Sigmoid colon (tissue), 7 donors: ENCODE results near the gene HIVEP3. TPM values are rescaled to one million over a fixed set of nuclear protein-coding genes. Genes with fewer than 3 reads are reported as not detected.

Experiments
- DNase-seq: peaks from one replicate; pipeline ENCODE4 v3.0.0-alpha.2; 2019
- H3K27ac ChIP-seq, 4 donors: fragments of 200-600 bp; sonication (generic); one replicate each; pipeline ENCODE4 v1.5.1; 2016 to 2019; ENCODE audit warnings: mild to moderate bottlenecking in 1 of 4
- H3K27me3 ChIP-seq, 3 donors: fragments of 200-600 bp; sonication (generic); one replicate each; pipeline ENCODE4 v1.5.1; 2019; ENCODE audit warnings: mild to moderate bottlenecking in 1 of 3
- H3K36me3 ChIP-seq, 4 donors: fragments of 200-600 bp; sonication (generic); one replicate each; pipeline ENCODE4 v1.5.1; 2016 to 2019
- H3K4me1 ChIP-seq, 4 donors: fragments of 200-600 bp; sonication (generic); one replicate each; pipeline ENCODE4 v1.5.1; 2017 to 2019
- H3K4me3 ChIP-seq, 4 donors: fragments of 200-600 bp; sonication (generic); one replicate each; pipeline ENCODE4 v1.5.1; 2017 to 2019; ENCODE audit warnings: mild to moderate bottlenecking in 2 of 4, moderate library complexity in 1 of 4
- H3K9me3 ChIP-seq, 4 donors: fragments of 200-600 bp in 3 of 4; sonication (generic) in 3 of 4; one replicate each; pipeline versions ENCODE4 v1.5.1 to v1.6.1; 2013 to 2019
- CTCF ChIP-seq, 4 experiments: fragments of 450-650 bp in 3 of 4; fragments of 200-600 bp in 1 of 4; IDR thresholded peaks; one replicate each; pipeline ENCODE4 v1.5.1; 2016 to 2019; ENCODE audit warnings: antibody characterized with exemption in 4 of 4, mild to moderate bottlenecking in 3 of 4, moderate library complexity in 2 of 4
- EP300 ChIP-seq, 4 donors: sonication (generic); formaldehyde crosslinking; IDR thresholded peaks; one replicate each; pipeline ENCODE4 v1.6.1; 2017; ENCODE audit warnings: antibody characterized with exemption in 4 of 4
- POLR2A ChIP-seq, 2 donors: fragments of 450-650 bp; IDR thresholded peaks; one replicate each; pipeline ENCODE4 v1.6.1; 2016; ENCODE audit warnings: antibody characterized with exemption in 2 of 2, mild to moderate bottlenecking in 2 of 2, moderate library complexity in 2 of 2
- POLR2AphosphoS5 ChIP-seq, 4 donors: sonication (generic); formaldehyde crosslinking; IDR thresholded peaks; one replicate each; pipeline ENCODE4 v1.6.1; 2017; ENCODE audit warnings: antibody characterized with exemption in 4 of 4
- WGBS, 2 donors: extraction: QIAGEN DNeasy Blood & Tissue Kit; methylation state at CpG; one replicate each; pipeline ENCODE4 v1.1.7; 2013; 5-methylcytosine and 5-hydroxymethylcytosine counted together
- intact Hi-C: fragments of 100-400 bp; cut with DNase I; formaldehyde crosslinking; loops from one replicate; pipeline ENCODE4 v1.15.1; 2023
- polyA plus RNA-seq, 3 donors: library from polyadenylated mRNA; stranded (reverse); fragments of 200-250 nt; gene quantifications; one replicate each; pipeline ENCODE4 v1.2.3, GENCODE V29; 2013
- total RNA-seq, 4 donors: library from RNA; depleted of rRNA; stranded (reverse); fragments of >200 nt; gene quantifications; one replicate each; pipeline ENCODE4 v1.1.0, GENCODE V29; 2016
- donor health status: healthy with polysubstance abuse.
- donor health status: Bipolar disorder and iron deficiency.
- donor health status: healthy.

Gene HIVEP3
- total and polyA plus RNA-seq, 7 donors = 1.4 to 7.8 (median 3.2) TPM

- H3K9me3 ChIP-seq = no peaks in the 10 kb centered on the region
- intact Hi-C loops = no loop called here
- H3K4me1 ChIP-seq = peaks cover 0 to 3% (median 0%) of the 10 kb centered on the region in 4 donors
Measured at GRCh38 chr1:41728403-41729202, 190.1 kb downstream of the HIVEP3 start.

GRCh38 chr1:41727749-41728115, 191.0 kb downstream of the HIVEP3 start:
- intact Hi-C loops = no loop called here
- Histone ChIP-seq H3K27ac (no peak overlapping the region), H3K9me3 (no peaks in the 10 kb centered on the region), H3K36me3 (no peaks in the 10 kb centered on the region), H3K4me3 (no peak overlapping the region), H3K4me1 (peaks cover 0 to 3% (median 0%) of the 10 kb centered on the region in 4 donors), H3K27me3 (no peaks in the 10 kb centered on the region)
- DNase-seq = peak; percentile 56
- no peak for TF ChIP-seq EP300 (IDR thresholded peaks at IDR 0.05)
- TF ChIP-seq CTCF (IDR thresholded peaks at IDR 0.05) = no peak
- no peak for TF ChIP-seq POLR2A (IDR thresholded peaks at IDR 0.05)
- no peak for TF ChIP-seq POLR2AphosphoS5 (IDR thresholded peaks at IDR 0.05)
- 84 to 90% methylated on average over 4 of the region's 4 CpGs for WGBS, 2 donors

More at GRCh38 chr1:41728403-41729202, 190.1 kb downstream of the HIVEP3 start:
- Histone ChIP-seq H3K36me3 (no peaks in the 10 kb centered on the region), H3K27me3 (no peaks in the 10 kb centered on the region), H3K27ac (no peak overlapping the region), H3K4me3 (no peak overlapping the region)
- TF ChIP-seq POLR2A (IDR thresholded peaks at IDR 0.05) (no peak), CTCF (IDR thresholded peaks at IDR 0.05) (no peak), EP300 (IDR thresholded peaks at IDR 0.05) (no peak), POLR2AphosphoS5 (IDR thresholded peaks at IDR 0.05) (no peak)
- WGBS, 2 donors = 52 to 77% methylated on average over 12 of the region's 12 CpGs
- no peak for DNase-seq

- TF ChIP-seq CTCF (IDR thresholded peaks at IDR 0.05) (no peak), POLR2AphosphoS5 (IDR thresholded peaks at IDR 0.05) (no peak), POLR2A (IDR thresholded peaks at IDR 0.05) (no peak), EP300 (IDR thresholded peaks at IDR 0.05) (no peak)
- Histone ChIP-seq H3K9me3 (no peaks in the 10 kb centered on the region), H3K4me3 (no peak overlapping the region), H3K36me3 (no peaks in the 10 kb centered on the region), H3K4me1 (peaks cover 0 to 3% (median 0%) of the 10 kb centered on the region in 4 donors), H3K27me3 (no peaks in the 10 kb centered on the region), H3K27ac (no peak overlapping the region)
- 45 to 77% methylated on average over 24 of the region's 24 CpGs for WGBS, 2 donors
- intact Hi-C loops = no loop called here
- DNase-seq = peak; percentile 80
Measured at GRCh38 chr1:41726899-41727748, 191.6 kb downstream of the HIVEP3 start.

GRCh38 chr1:41726292-41726691, 192.4 kb downstream of the HIVEP3 start:
- TF ChIP-seq POLR2A (IDR thresholded peaks at IDR 0.05) = no peak
- no peak for TF ChIP-seq CTCF (IDR thresholded peaks at IDR 0.05)
- TF ChIP-seq POLR2AphosphoS5 (IDR thresholded peaks at IDR 0.05) = no peak
- no peak for TF ChIP-seq EP300 (IDR thresholded peaks at IDR 0.05)
- Histone ChIP-seq H3K27me3 (no peaks in the 10 kb centered on the region), H3K4me1 (peaks cover 0 to 3% (median 0%) of the 10 kb centered on the region in 4 donors), H3K4me3 (no peak overlapping the region), H3K9me3 (no peaks in the 10 kb centered on the region), H3K27ac (no peak overlapping the region), H3K36me3 (no peaks in the 10 kb centered on the region)
- no peak for DNase-seq
- 77 to 87% methylated on average over 4 of the region's 4 CpGs for WGBS, 2 donors
- intact Hi-C loops = no loop called here
